Anterior cingulate cortex (tissue), 58 donors: Measurements from ENCODE around the gene MCRIP1.

Experiments used
- DNase-seq, 58 donors: peaks; one replicate each; lab custom pipeline; 2025; lab: John Stamatoyannopoulos, UW

Gene MCRIP1

GRCh38 chr17:81833160-81833920, at the start of gene MCRIP1:
Gene MCRIP1, minus strand, starts transcription at chr17:81833291. Its CDS starts 8,785 bp downstream, at chr17:81824506.
- peak in 57 of 58 donors; percentile 13 to 93 (median 83) for DNase-seq

GRCh38 chr17:81879121-81879520, 46.0 kb upstream of the MCRIP1 start:
- DNase-seq, result no peak

- no peak for DNase-seq
Observed at GRCh38 chr17:81878294-81878693, 45.2 kb upstream of the MCRIP1 start.

- DNase-seq, result no peak
Observed at GRCh38 chr17:81877569-81877968, 44.5 kb upstream of the MCRIP1 start.

- DNase-seq, result peak; percentile 33 to 94 (median 86)
Observed at GRCh38 chr17:81871387-81872230, 38.5 kb upstream of the MCRIP1 start.

GRCh38 chr17:81870981-81871386, 37.9 kb upstream of the MCRIP1 start, which contains the start of gene ARHGDIA:
Gene ARHGDIA, minus strand, starts transcription at chr17:81871337. Its CDS starts 1,407 bp downstream, at chr17:81869930.
- no peak for DNase-seq

- peak in 1 of 58 donors; percentile 13 for DNase-seq
Observed at GRCh38 chr17:81870131-81870980, 37.3 kb upstream of the MCRIP1 start.

- DNase-seq, result peak in 1 of 58 donors; percentile 8
Observed at GRCh38 chr17:81869221-81870130, 36.4 kb upstream of the MCRIP1 start.

GRCh38 chr17:81868674-81869220, 35.7 kb upstream of the MCRIP1 start:
- DNase-seq, result no peak

- DNase-seq, result no peak
Observed at GRCh38 chr17:81867991-81868673, 35.0 kb upstream of the MCRIP1 start.

GRCh38 chr17:81867170-81867990, 34.3 kb upstream of the MCRIP1 start:
- no peak for DNase-seq

GRCh38 chr17:81866440-81867169, 33.5 kb upstream of the MCRIP1 start:
- DNase-seq, result no peak

GRCh38 chr17:81865733-81866439, 32.8 kb upstream of the MCRIP1 start:
- DNase-seq, result no peak

GRCh38 chr17:81865358-81865732, 32.3 kb upstream of the MCRIP1 start:
- no peak for DNase-seq

- no peak for DNase-seq
Observed at GRCh38 chr17:81863833-81864768, 31.0 kb upstream of the MCRIP1 start.
